Measurements from ENCODE around the gene ABCB9.

The ABCB9 gene

GRCh38 chr12:122981036-122981471 lies 14.8 kb upstream of the ABCB9 start:
- peak overlapping the region; percentile 86 for H3K4me3 ChIP-seq (ENCODE audit: low read length)
- TF ChIP-seq ZNF274 (IDR thresholded peaks at IDR 0.05; ENCODE audit: low read depth, low read length), result no peak

- H3K4me3 ChIP-seq (ENCODE audit: low read length), result peak within 1 kb of the TSS; percentile 86
- TF ChIP-seq ZNF274 (IDR thresholded peaks at IDR 0.05; ENCODE audit: low read depth, low read length), result no peak
Measured at GRCh38 chr12:122980183-122981035, 14.1 kb upstream of the ABCB9 start, which contains the start of gene ARL6IP4. ARL6IP4 (plus strand) TSS chr12:122980681; CDS start chr12:122981140, 459 bp downstream.

GRCh38 chr12:122979908-122980182 lies 13.6 kb upstream of the ABCB9 start:
- peak overlapping the region; percentile 86 for H3K4me3 ChIP-seq (ENCODE audit: low read length)
- TF ChIP-seq ZNF274 (IDR thresholded peaks at IDR 0.05; ENCODE audit: low read depth, low read length), result no peak

GRCh38 chr12:122979001-122979907 lies 13.0 kb upstream of the ABCB9 start:
- no peak for TF ChIP-seq ZNF274 (IDR thresholded peaks at IDR 0.05; ENCODE audit: low read depth, low read length)
- H3K4me3 ChIP-seq (ENCODE audit: low read length), result peak overlapping the region; percentile 86; the same call in 1 of the 2 replicates

- TF ChIP-seq ZNF274 (IDR thresholded peaks at IDR 0.05; ENCODE audit: low read depth, low read length), result no peak
- no peak overlapping the region for H3K4me3 ChIP-seq (ENCODE audit: low read length)
Measured at GRCh38 chr12:122978507-122978955, 12.3 kb upstream of the ABCB9 start.

- no peak overlapping the region for H3K4me3 ChIP-seq (ENCODE audit: low read length)
- no peak for TF ChIP-seq ZNF274 (IDR thresholded peaks at IDR 0.05; ENCODE audit: low read depth, low read length)
Measured at GRCh38 chr12:122977655-122978392, 11.6 kb upstream of the ABCB9 start.

- no peak overlapping the region for H3K4me3 ChIP-seq (ENCODE audit: low read length)
- TF ChIP-seq ZNF274 (IDR thresholded peaks at IDR 0.05; ENCODE audit: low read depth, low read length), result no peak
Measured at GRCh38 chr12:122977153-122977552, 10.9 kb upstream of the ABCB9 start.

- H3K4me3 ChIP-seq (ENCODE audit: low read length), result no peak overlapping the region; the same call in 1 of the 2 replicates
- no peak for TF ChIP-seq ZNF274 (IDR thresholded peaks at IDR 0.05; ENCODE audit: low read depth, low read length)
Measured at GRCh38 chr12:122976648-122976975, 10.3 kb upstream of the ABCB9 start.

GRCh38 chr12:122975790-122976647 lies 9.8 kb upstream of the ABCB9 start:
- TF ChIP-seq ZNF274 (IDR thresholded peaks at IDR 0.05; ENCODE audit: low read depth, low read length), result no peak
- peak overlapping the region; percentile 74 for H3K4me3 ChIP-seq (ENCODE audit: low read length)

- TF ChIP-seq ZNF274 (IDR thresholded peaks at IDR 0.05; ENCODE audit: low read depth, low read length), result no peak
Measured at GRCh38 chr12:122974892-122975789, 8.9 kb upstream of the ABCB9 start, which contains the start of gene OGFOD2. OGFOD2 (plus strand) TSS chr12:122975244; CDS start chr12:122975252, 8 bp downstream.

GRCh38 chr12:122974274-122974891 lies 8.1 kb upstream of the ABCB9 start:
- peak overlapping the region; percentile 80 for H3K4me3 ChIP-seq (ENCODE audit: low read length)
- TF ChIP-seq ZNF274 (IDR thresholded peaks at IDR 0.05; ENCODE audit: low read depth, low read length), result no peak

More at GRCh38 chr12:122974892-122975789, 8.9 kb upstream of the ABCB9 start, which contains the start of gene OGFOD2:
- H3K4me3 ChIP-seq (ENCODE audit: low read length), result peak within 1 kb of the TSS; percentile 80

GRCh38 chr12:122969676-122970075 lies 3.4 kb upstream of the ABCB9 start:
- H3K4me3 ChIP-seq (ENCODE audit: low read length), result no peak overlapping the region
- no peak for TF ChIP-seq ZNF274 (IDR thresholded peaks at IDR 0.05; ENCODE audit: low read depth, low read length)

All from GM08714 (cell line).